ENCODE measurements around the gene CAPN2.

- TF ChIP-seq CTCF (IDR thresholded peaks at IDR 0.05) (no peak), POLR2A (IDR thresholded peaks at IDR 0.05) (no peak), POLR2AphosphoS5 (IDR thresholded peaks at IDR 0.05) (no peak), EP300 (IDR thresholded peaks at IDR 0.05; ENCODE audit: low read depth) (no peak)
Observed at GRCh38 chr1:223772771-223773160, 60.4 kb downstream of the CAPN2 start.
